NCI-H1436 (cell line): Measurements from ENCODE around the gene BIN1.

Source experiments
- DNase-seq: peaks from one replicate; lab custom pipeline; 2025; lab: John Stamatoyannopoulos, UW

The BIN1 gene

DNA sequence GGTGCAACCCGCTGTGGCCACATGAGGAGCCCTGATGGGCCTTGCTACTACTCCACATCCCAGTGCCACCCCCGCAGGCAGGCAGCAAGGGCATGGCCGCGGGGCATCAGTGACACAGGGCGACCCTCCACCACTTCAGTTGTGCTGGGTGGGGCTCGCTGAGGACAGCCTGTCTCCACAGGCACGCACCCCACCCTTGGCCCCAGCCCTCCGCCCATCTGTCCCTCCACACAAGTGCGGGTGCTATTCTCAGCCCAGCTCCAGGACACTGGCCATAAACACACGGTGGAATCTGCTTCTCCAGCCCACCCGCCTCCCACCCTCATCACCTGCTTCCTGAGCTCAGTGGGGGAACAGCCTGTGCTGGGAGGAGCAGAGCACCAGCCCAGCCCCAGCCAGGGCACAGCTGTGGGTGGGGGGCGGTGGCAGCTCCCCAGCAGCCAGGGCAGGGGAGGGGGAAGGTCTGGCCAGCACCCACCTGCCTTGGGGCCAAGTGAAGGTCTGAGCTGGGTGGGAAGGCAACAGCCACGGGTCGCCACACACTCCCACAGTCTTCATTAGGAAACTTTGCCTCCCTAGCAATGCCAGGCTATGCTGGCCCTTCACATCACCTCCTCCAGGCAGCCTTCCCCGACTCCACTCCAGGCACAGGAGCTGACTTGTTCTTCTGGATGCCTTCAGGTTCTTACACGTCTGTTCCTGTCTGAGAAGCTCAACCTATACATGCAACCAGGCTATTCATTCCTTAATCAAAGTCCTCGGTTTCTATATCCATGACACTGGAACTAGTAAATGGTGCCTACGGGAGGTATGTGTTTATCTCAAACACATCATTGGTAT is 16.5 kb downstream of the BIN1 start:
- DNase-seq = no peak

DNA sequence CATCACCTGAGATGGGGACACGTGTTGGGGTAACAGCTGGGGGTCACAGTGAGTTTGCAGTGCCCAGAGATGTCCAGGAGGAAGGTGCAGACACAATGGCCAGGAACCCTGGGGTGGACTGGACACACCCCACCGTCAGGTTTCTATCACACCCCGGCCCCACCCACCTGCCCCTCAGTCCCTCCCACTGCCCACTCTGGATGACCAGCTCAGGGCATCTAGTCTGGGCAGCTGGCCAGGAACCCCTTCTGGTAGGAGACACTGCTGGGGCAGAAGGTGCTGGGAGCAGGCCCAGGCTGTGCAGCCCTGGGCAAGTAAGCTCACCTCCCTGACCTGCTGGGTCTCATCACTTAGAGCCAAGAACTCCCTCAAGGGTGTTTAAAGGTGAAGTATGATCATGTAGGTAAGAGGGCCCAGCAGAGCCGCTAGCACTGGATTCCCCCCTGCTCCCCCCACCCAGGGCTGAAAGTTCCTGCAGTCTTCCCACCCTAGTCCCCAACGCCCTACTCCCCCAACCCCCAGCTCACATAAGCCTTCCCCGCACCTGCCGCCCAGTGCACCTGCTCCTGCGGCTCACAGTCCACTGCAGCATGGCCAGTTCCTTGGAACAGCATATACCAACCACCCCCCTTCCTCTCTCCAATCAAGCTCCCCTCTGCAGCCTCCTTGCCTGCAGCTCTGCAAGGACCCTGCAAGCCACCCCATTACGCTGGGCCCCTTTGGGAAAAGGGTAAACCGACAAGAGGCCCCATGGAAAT is 17.3 kb downstream of the BIN1 start:
- no peak for DNase-seq

DNA sequence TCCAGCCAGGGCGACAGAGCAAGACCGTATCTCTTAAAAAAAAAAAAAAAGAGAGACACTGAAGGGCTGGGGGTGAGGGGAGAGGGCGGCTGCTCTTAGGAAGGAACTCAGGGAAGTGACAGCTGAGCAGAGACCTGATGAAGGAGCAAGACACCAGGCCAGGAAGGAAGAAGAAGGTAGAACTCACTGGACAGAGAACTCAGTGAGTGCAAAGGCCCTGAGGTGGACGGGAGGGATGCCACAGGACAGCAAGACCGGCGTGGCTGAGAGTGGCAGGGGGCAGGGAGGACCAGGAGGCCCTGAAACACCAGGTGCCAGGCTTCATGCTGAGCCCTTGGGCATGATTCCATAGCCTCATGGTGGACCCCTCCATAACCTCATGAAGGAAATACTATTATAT is 18.2 kb downstream of the BIN1 start:
- no peak for DNase-seq

DNA sequence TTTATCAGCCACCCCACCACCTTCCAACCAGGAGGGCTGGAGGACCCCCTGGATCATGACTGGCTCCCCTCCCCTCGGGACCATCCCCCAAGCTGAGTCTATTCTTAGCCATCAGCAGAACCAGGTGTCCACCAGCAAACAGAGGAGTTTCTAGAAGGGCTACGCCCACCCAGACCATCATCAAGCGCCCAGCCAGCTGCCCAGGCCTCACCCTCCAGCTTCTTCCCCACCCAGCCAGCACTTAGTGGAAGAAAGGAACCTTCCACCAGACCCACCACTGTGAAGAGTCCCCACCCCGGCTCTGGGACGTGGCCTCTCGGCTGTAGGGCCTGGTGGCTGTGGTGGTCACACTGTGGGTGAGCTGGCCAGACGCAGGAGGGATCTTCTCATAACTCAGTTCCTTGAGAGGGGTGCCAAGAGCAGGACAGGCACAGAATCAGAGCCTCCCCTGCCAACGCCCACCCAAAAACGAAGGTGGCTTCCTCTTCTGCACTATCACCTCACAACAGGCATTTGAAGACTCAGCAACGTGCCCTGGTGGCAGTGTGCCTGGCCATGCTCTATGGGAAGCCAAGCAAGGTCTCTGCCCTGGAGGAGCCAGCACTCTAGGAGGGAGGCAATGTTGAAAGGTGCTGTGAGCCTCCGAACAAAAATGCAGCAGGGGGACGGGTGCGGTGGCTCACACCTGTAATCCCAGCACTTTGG is 19.0 kb downstream of the BIN1 start:
- DNase-seq = no peak

DNA sequence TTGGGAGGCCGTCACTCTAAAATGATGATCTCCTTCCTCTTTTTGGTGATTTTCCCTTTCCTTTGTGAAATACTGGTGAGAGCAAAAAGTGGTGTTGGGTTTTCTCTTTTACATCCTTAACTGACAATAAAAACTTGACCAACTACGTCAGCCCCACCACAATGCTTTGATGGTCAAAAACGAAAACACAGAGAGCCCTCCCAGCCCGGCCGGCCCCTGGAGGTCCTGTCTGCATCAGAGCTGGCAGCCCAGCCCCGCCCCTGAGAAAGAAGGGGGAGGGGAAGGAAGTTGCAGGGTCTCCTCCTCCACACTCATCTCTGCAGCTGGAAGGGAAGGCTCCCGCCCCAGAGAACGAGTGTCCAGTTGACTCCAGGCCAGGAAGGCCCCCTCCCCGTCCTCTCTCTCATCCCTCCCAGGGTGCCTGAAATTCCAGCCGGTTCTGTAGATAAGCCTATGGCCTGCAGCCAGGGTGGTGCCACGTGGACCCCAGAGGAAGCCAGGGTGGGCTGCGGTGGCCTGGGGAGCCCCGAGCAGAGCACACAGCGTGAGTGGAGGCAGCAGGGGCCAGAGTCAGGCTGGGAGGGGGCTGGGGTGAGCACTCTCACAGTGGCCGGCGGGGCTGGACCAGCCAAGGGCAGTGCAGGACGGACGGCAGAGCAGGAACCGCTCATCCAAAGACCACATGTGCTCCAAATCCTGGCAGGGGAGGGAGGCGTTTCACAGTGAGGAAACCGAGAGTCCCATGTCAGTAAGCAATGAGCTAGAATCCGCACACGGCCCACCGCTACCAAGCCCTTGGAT is 19.8 kb downstream of the BIN1 start:
- DNase-seq = no peak

DNA sequence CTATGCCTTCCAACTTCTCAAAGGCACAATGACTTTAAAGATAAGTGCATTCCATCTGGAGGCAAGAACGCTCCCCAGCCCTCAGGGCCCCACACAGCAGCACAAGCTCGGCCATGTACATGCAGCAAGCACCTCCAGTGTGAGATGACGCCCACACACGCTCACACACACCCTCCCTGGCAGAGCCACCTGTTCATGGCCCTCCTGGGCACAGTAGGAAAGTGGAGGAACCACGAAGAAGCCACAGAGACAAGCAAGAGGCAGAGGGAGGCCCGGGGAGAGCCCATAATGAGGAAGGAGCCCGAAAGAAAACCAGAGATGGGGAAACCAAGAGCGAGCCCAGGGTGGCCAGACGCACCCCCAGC is 21.7 kb downstream of the BIN1 start:
- DNase-seq = no peak

DNA sequence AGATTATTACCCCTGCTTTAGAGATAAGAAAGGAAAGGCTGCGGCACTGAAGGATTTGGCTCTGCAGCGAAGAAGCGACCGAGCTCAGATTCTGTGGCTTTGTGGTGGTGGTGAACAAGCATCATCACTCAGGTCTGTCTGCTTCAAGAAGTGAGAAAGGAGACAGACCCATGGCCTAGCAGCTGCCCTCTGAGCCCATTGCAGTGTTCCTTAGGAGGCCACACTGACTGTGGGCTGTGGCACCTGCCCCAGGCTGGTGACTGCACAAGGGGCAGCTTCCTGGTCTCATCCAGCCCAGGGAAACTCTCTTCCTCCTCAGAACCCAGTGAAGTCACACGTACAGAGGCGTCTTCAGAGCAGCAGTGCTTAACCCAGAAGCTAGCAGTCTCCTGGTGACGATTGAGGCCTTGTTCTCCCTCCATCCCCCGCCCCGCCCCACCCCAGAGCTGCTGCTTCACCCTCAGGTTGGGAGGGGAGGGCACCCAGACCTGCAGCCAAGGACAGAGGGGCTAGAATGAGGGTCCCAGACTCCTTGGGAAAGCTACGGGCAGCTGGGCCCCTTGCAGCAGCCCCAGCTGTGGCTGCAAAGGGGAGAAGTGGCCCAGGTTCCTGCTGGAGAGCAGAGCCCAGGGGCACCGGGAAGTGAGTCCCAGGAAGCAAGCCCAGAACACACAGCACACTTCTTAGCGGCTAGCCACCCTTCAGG is 22.2 kb downstream of the BIN1 start:
- no peak for DNase-seq

DNA sequence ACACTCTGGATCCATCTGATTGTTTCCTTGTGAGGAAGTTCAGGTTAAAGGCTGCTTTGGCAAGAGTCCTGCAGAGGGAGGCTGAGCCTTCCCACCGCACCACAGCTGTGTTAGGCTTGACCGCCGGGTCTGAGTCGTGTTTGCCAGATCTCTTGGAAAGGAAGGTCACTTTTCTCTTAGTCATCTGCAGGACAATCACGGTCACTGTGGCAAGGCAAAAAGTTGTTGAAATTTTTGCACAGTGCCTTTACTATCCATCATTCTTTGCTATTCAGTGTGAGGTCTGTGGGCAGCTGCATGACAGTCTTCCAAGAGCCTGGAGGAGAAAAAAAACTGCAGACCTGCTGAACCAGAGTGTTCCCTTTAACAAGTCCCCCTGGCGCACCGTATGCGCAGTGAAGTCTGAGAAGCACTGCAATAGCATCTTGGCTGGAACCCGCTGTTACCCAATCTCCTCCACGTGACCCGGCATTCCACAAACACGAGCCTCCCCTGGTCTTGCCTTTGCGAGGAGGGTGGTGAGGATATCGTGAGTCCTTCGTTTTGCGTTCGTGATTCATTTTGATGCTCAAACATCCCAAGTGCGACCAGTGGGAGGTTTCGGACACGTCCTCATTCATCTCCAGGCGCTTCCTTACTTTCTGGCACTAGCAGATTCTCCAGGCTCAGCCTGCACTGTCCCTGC is 23.0 kb downstream of the BIN1 start:
- no peak for DNase-seq

DNA sequence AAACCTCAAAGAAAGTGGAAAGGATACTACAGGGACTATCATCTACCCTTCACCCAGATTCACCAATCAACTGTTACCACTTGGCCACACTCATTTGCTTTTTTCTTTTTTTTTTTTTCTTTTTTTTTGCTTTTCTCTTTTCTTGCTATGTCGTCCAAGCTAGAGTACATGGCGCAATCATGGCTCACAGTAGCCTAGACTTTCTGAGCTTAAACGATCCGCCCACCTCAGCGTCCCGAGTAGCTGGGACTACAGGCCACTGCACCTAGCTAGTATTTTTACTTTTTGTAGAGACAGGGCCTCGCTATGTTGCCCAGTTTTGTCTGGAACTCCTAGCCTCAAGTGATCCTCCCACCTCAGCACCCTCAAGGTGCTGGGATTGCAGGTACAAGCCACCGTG is 24.0 kb downstream of the BIN1 start:
- no peak for DNase-seq

DNA sequence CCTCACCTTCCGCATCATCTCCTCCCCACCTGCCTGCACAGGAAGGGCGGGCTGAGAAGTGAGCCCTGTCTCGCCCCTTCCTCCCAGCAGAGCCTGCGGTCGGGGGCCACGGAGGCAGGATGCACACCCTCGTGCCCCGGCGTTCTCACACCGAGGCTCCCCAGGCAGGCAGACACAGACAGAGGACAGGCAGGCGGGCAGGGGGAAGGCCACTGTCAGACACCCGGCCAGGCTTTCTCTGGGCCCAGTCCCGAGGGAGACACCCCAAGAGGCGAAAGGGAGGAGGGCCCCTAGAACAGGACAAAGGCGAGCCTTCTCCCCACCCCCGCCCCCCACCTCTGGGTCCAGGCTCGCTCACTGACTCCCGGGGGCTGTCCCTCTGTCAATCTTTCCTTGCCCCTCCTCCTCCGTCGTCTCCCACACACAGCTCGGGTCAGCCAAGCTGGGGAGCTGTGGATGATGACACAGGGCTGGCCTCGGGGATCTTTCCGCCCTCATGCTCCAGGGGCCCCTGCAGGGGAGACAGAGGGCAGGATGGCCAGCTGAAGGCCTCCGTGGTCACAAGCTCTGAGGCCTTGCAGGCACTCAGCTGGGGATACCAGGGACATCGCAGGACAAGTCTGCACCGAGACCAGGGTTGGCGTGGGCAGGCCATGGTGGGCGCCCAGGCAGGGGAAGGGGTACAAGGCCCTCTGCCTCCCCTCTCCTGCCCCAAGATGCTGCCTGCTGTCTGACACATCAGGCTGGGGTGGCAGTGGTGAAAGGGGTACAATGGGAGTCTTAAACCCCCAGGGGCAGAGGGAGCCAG is 24.9 kb downstream of the BIN1 start:
- DNase-seq = no peak

DNA sequence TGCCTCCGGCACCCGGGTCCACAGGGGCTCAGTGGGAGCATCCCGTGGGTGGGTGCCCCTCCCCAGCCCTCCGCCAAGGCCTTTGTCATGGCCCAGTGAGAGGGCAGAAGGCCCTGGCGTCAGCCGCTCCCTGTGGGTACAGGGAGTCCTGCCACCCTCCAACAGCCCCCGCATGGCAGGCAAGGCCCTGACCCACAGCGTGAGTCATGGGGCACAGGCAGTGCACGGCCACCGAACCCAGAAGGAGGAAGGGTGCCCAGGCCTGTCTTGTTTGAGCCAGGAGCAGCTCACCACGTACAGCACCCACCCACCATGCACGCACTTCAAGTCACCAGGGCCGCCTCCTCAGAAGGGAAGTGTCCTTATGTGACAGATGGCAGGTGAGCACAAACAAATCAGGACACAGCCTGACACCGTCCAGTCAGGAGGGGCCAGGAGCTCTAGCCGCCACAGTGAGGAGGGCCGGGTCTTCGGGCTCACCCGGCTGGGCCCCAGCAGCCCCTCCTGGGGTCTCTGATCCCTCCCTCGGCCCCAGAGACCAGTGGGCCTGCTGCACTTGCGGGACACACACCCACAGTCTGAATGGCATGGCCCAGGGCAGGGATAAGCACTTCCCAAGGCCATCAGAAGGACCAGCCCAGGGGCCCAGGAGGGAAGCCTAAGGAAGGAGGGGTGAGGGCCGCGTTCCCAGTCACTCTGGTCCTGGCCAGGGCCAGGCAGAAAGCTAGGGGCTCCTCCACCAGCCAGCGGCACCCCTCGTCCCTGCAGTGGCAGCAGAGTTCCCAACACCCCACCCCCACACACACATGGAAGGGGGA is 25.8 kb downstream of the BIN1 start:
- no peak for DNase-seq

DNA sequence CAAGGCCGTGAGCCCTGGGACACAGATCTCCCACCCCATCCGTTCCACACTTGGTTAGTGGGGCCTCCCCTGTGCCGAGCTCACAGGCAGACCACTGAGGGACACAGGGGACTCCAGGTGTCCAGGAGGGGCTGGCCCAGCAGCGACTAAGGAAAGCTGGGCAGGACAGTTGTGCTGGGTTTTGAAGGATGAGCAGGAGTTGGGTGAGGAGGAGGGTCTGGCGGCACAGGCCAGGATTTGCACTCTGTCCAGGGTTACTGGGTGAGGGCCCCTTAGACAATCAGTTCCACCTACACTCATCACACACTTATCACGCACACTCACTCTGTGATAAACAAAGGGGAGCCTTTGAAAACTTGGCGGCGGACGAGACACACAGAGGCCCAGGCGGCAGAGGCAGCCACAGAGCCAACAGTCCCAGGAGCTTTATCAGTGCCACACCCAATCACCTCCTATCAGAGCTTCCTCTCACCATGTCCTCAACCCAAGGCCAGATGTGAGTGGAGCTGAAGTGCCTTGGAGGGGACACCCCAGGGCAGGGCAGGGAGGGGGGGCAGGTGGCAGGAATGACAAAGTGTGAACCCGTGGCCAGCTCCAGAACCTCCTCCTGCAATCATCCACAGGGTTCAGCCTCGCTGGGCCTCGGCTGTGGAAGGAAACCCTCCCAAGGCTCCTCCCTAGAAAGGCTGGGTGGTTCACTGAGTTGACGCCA is 26.6 kb downstream of the BIN1 start:
- DNase-seq = no peak

DNA sequence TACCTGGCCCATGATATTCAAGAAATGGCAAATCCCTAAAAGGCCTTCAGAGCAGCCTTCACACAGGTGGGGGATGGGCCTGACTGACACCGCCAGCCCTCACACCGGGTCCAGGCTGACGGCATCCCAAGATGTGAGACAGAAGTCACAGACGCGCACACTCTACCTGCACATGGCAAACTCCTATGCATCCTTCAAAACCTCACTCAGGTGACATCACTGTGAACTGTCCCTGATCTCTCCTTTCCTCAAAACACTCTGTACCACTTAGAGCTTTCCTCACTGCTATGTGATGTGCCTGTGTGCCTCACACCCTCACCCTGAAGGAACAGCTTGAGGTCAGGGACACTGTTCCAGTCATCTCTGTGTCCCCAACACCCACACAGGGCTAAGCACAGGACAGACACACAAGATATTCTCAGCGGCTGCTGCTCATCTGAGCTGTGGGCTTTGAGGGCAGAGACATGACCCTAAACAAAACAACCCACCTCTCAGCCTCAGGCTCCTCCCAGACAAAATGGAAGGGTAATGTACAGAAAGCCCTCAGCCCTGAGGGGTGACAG is 27.5 kb downstream of the BIN1 start:
- DNase-seq = no peak

DNA sequence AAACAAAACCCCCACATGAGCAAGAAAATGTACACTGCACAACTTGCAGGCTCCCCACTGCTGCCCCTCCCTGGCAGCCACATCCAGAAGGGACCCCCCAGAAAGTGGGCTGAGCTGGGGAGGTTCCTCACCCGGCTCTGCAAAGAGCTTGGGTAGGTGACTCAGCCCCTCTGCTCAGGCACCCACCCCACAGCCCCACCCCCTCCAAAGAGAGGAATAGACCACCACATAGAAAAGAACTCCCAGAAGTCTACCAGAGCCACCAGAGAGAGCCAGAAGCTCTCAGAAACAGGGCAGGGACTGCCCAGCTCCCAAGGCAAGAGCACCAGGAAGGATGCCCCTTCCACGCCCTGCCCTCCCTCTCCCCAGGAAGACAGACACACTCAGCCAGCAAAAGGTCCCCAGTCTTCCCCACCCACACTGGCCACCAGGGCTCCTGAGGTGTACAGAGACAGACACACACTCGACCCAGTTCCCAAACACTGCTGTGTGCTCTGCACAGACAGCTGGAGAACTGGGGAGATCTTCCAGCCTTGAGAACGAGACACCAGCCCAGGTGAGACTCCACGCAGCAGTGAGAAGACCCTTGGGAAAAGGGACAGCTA is 28.2 kb downstream of the BIN1 start:
- no peak for DNase-seq

DNA sequence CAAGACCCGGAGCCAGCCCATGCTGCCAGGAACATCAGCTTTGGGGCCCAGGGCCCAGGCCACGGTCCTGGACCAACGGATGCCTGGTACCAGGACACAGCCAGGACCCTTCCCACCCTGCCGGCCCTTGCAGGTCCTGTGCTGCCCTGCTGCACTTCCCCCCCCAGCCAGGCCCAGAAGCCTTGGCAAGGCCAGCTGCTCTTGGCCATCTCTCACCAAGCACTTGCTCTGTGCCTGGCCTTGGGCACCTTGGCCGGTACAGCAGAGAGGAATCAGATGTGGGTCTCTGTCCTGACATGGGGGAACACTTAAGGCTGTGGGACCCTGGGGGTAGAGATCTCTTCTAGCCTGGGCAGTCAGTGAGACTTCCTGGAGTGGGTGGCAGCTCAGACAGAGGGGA is 28.9 kb downstream of the BIN1 start:
- no peak for DNase-seq

DNA sequence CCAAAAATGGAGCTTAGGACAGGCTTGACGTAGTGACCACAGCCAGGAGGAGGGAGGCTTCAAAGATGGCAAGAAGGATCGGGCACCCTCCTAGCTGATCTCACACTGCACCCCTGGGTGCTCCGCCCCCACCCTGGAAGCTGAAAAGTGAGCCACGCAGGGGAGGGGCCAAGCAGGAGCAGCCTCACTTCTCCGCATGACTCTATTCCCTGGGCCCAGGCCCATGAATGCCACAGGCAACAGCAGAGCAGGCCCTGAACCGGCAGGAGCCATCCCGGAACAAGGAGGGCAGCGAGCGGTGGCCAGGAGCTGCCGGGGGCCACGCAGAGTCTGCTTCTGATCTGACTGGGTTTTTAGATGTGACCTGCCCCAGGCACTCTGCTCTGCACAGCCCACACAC is 30.0 kb downstream of the BIN1 start:
- no peak for DNase-seq

DNA sequence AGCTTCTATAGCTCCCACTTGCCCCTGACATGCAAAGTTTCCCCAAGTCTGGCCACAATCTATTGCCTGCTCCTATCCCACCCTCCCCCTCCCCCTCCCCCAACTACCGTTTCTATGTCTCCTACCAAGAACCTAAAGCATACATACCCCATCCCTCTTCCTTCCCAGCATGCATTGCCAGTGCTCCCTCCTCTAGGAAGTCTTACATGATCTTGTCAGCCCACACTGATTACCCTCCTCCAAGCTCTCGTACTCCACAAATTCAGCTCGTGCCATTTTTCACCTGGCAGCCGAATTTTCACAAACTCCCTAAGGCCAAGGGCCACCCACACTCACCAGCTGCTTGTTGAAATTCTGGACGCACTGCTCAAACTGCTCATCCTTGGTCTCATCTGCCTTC is 30.7 kb downstream of the BIN1 start:
- no peak for DNase-seq

DNA sequence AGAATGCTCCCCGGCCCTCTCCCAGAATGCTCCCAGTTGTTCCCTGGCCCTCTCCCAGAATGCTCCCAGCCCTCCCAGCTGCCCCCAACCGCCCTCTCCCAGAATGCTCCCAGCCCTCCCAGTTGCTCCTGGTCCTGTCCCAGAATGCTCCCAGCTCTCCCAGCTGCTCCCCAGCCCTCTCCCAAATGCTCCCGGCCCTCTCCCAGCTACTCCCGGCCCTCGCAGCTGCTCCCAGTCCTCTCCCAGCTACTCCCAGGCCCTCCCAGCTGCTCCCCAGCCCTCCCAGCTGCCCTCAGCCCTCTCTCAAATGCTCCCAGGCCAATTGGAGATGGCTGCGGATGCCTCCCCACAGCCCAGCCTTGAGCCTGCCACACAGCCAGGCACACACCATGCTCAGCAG is 31.1 kb downstream of the BIN1 start:
- no peak for DNase-seq
